Neural progenitor cell (in vitro differentiated cells): ENCODE results near the gene EYA3. TPM values are rescaled to one million over a fixed set of nuclear protein-coding genes. Genes with fewer than 3 reads are reported as not detected.

Experiments
- DNase-seq: peaks from one replicate; pipeline ENCODE4 v3.0.0-alpha.2; 2016; ENCODE audit warnings: low spot score
- H2AFZ ChIP-seq: fragments of 200-600 bp; sonication (generic); replicated peaks from 2 replicates; pipeline ENCODE4 v1.6.1; 2016; ENCODE audit warnings: antibody characterized with exemption
- H3F3A ChIP-seq: fragments of 200-600 bp; sonication (generic); 2 replicates; pipeline ENCODE4 v1.6.1; 2016; ENCODE audit warnings: antibody characterized with exemption, low read depth
- H3K27ac ChIP-seq: fragments of 200-600 bp; sonication (generic); 2 replicates; pipeline ENCODE4 v1.5.1; 2016; ENCODE audit warnings: mild to moderate bottlenecking
- H3K27me3 ChIP-seq: fragments of 200-600 bp; sonication (generic); 2 replicates; pipeline ENCODE4 v1.6.1; 2016; ENCODE audit warnings: mild to moderate bottlenecking, moderate library complexity
- H3K36me3 ChIP-seq: fragments of 200-600 bp; sonication (generic); 2 replicates; pipeline ENCODE4 v1.5.1; 2016
- H3K4me1 ChIP-seq: fragments of 200-600 bp; sonication (generic); 2 replicates; pipeline ENCODE4 v1.6.1; 2016; ENCODE audit warnings: mixed run types
- H3K4me2 ChIP-seq: fragments of 200-600 bp; sonication (generic); 2 replicates; pipeline ENCODE4 v1.6.1; 2016
- H3K4me3 ChIP-seq: fragments of 200-600 bp; sonication (generic); 2 replicates; pipeline ENCODE4 v1.5.1; 2016
- H3K79me2 ChIP-seq: fragments of 200-600 bp; sonication (generic); 2 replicates; pipeline ENCODE4 v1.6.1; 2016; ENCODE audit warnings: low read depth
- H3K9ac ChIP-seq: fragments of 200-600 bp; sonication (generic); 2 replicates; pipeline ENCODE4 v1.6.1; 2016
- H3K9me3 ChIP-seq: fragments of 200-600 bp; sonication (generic); 2 replicates; pipeline ENCODE4 v1.5.1; 2016; ENCODE audit warnings: low read depth
- H4K20me1 ChIP-seq: fragments of 200-600 bp; sonication (generic); 2 replicates; pipeline ENCODE4 v1.6.1; 2016; ENCODE audit warnings: low read depth
- H3K27ac Mint-ChIP-seq: 3 replicates; pipeline ENCODE4 v1.8.0; 2021; ENCODE audit warnings: mixed read lengths
- H3K27me3 Mint-ChIP-seq: 2 replicates; pipeline ENCODE4 v1.8.0; 2022; ENCODE audit warnings: low read depth, mild to moderate bottlenecking, inconsistent platforms, moderate library complexity, mixed read lengths; ENCODE audit not compliant: insufficient read depth
- H3K36me3 Mint-ChIP-seq: 3 replicates; pipeline ENCODE4 v1.8.0; 2021; ENCODE audit warnings: mixed read lengths
- H3K4me1 Mint-ChIP-seq: 3 replicates; pipeline ENCODE4 v1.8.0; 2021; ENCODE audit warnings: mixed read lengths
- H3K4me3 Mint-ChIP-seq: 3 replicates; pipeline ENCODE4 v1.8.0; 2021; ENCODE audit warnings: mild to moderate bottlenecking, moderate library complexity, mixed read lengths
- H3K9me3 Mint-ChIP-seq: 3 replicates; pipeline ENCODE4 v1.8.0; 2020; ENCODE audit warnings: mixed read lengths
- EZH2 ChIP-seq: fragments of 200-600 bp; sonication (generic); IDR thresholded peaks from 2 replicates; pipeline ENCODE4 v1.6.1; 2017; ENCODE audit warnings: antibody characterized with exemption, mild to moderate bottlenecking, moderate library complexity
- EZH2phosphoT487 ChIP-seq: fragments of 200-600 bp; sonication (generic); IDR thresholded peaks from 2 replicates; pipeline ENCODE4 v1.6.1; 2017; ENCODE audit warnings: antibody characterized with exemption
- total RNA-seq: library from RNA; depleted of rRNA; stranded (reverse); fragments of >200 nt; gene quantifications from 2 replicates; pipeline ENCODE4 v1.2.3, GENCODE V29; 2015; ENCODE audit warnings: low replicate concordance
- TF ChIP-seq, protein P1 (sequence below): fragments of 200-600 bp; sonication (generic); IDR thresholded peaks from 2 replicates; pipeline ENCODE4 v1.5.1; 2017; ENCODE audit warnings: antibody characterized with exemption, mild to moderate bottlenecking

Gene EYA3
- total RNA-seq, 1 donor from 2014 or later: 32.9 TPM

DNA sequence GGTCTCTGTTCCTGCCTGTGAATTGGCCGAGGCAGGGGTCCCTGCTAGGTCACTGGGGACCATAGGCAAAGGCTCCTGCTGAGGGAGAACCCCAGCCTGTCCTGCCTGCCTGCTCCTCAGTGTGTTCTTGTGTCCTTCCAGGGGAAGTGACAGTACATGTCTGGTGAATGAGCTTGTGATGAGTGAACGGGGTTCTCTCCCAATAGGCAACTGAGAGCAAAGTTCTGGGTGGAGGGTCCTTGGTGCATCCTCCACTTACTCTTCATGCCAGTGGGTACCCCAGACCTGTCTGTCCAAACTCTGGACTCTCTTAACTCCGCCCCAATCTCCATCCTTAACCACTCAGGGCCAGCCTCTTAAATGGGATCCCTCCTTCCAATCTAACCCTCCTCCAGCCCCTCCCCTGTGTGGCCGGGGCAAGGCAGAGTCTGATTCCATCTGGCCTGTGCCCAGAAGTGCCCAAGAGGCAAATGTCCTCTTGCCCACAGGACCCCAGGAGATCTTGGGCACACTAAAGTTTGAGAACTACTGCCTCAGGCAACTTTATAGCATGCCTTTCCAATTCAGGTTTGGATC lies 126.7 kb downstream of the EYA3 start:
- Histone ChIP-seq H4K20me1 (peaks cover 13% of the 10 kb centered on the region), H3K9ac (no peak overlapping the region), H3K4me1 (no peaks in the 10 kb centered on the region), H3K4me3 (no peak overlapping the region), H3K79me2 (no peaks in the 10 kb centered on the region), H3K27ac (no peak overlapping the region), H3K9me3 (no peaks in the 10 kb centered on the region), H3K36me3 (no peaks in the 10 kb centered on the region), H3F3A (peaks cover 28% of the 10 kb centered on the region), H3K4me2 (peak overlapping the region; percentile 85), H3K27me3 (no peaks in the 10 kb centered on the region), H2AFZ (no peak overlapping the region)
- Mint-ChIP-seq H3K4me1 (peaks cover 15% of the 10 kb centered on the region), H3K36me3 (peaks cover 2% of the 10 kb centered on the region), H3K27ac (no peak overlapping the region), H3K4me3 (peak overlapping the region; percentile 78), H3K9me3 (no peaks in the 10 kb centered on the region), H3K27me3 (peaks cover 5% of the 10 kb centered on the region)
- no peak for DNase-seq
- TF ChIP-seq EZH2: no peak
- TF ChIP-seq, protein P1, sequence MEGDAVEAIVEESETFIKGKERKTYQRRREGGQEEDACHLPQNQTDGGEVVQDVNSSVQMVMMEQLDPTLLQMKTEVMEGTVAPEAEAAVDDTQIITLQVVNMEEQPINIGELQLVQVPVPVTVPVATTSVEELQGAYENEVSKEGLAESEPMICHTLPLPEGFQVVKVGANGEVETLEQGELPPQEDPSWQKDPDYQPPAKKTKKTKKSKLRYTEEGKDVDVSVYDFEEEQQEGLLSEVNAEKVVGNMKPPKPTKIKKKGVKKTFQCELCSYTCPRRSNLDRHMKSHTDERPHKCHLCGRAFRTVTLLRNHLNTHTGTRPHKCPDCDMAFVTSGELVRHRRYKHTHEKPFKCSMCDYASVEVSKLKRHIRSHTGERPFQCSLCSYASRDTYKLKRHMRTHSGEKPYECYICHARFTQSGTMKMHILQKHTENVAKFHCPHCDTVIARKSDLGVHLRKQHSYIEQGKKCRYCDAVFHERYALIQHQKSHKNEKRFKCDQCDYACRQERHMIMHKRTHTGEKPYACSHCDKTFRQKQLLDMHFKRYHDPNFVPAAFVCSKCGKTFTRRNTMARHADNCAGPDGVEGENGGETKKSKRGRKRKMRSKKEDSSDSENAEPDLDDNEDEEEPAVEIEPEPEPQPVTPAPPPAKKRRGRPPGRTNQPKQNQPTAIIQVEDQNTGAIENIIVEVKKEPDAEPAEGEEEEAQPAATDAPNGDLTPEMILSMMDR: no peak
- no peak for TF ChIP-seq EZH2phosphoT487

GRCh38 chr1:27960762-27961645 lies 127.4 kb downstream of the EYA3 start:
- peaks cover 13% of the 10 kb centered on the region for H4K20me1 ChIP-seq
- H3K9ac ChIP-seq: no peak overlapping the region
- H3K4me3 ChIP-seq: peak overlapping the region; percentile 63
- Mint-ChIP-seq H3K4me3 (peak overlapping the region; percentile 78), H3K27me3 (peaks cover 9% of the 10 kb centered on the region), H3K4me1 (peaks cover 15% of the 10 kb centered on the region), H3K36me3 (no peaks in the 10 kb centered on the region), H3K9me3 (no peaks in the 10 kb centered on the region), H3K27ac (no peak overlapping the region)
- peak overlapping the region; percentile 85 for H3K4me2 ChIP-seq
- TF ChIP-seq, protein P1: no peak
- TF ChIP-seq EZH2 (no peak), EZH2phosphoT487 (no peak)
- H3K79me2 ChIP-seq: no peaks in the 10 kb centered on the region
- peaks cover 28% of the 10 kb centered on the region for H3F3A ChIP-seq
- H3K4me1 ChIP-seq: no peaks in the 10 kb centered on the region
- no peaks in the 10 kb centered on the region for H3K36me3 ChIP-seq
- H3K27me3 ChIP-seq: no peaks in the 10 kb centered on the region
- H2AFZ ChIP-seq: no peak overlapping the region
- H3K27ac ChIP-seq: no peak overlapping the region
- H3K9me3 ChIP-seq: no peaks in the 10 kb centered on the region
- peak; percentile 18 for DNase-seq

GRCh38 chr1:27959792-27960603 lies 128.4 kb downstream of the EYA3 start, which contains the start of gene XKR8:
Gene XKR8 (plus strand): TSS chr1:27959973. CDS start chr1:27960070, 97 bp downstream.
- H3K27ac ChIP-seq: peak within 1 kb of the TSS; percentile 31

More at GRCh38 chr1:27959792-27960603, 128.4 kb downstream of the EYA3 start, which contains the start of gene XKR8:
- Mint-ChIP-seq H3K4me1 (peaks cover 15% of the 10 kb centered on the region), H3K9me3 (no peaks in the 10 kb centered on the region), H3K27ac (no peak within 1 kb of the TSS), H3K36me3 (no peaks in the 10 kb centered on the region), H3K27me3 (peaks cover 12% of the 10 kb centered on the region), H3K4me3 (peak within 1 kb of the TSS; percentile 85)
- Histone ChIP-seq H3K9me3 (no peaks in the 10 kb centered on the region), H3K4me2 (peak within 1 kb of the TSS; percentile 85), H3K4me3 (peak within 1 kb of the TSS; percentile 63), H3K27me3 (no peaks in the 10 kb centered on the region), H3K4me1 (no peaks in the 10 kb centered on the region), H3K36me3 (no peaks in the 10 kb centered on the region), H3F3A (peaks cover 28% of the 10 kb centered on the region), H3K79me2 (no peaks in the 10 kb centered on the region), H4K20me1 (peaks cover 13% of the 10 kb centered on the region), H3K9ac (no peak within 1 kb of the TSS), H2AFZ (peak within 1 kb of the TSS; percentile 71)
- TF ChIP-seq, protein P1: peak; percentile 65
- TF ChIP-seq EZH2phosphoT487 (peak; percentile 20), EZH2 (peak; percentile 43)
- DNase-seq: peak; percentile 94
